Neuronal stem cell (in vitro differentiated cells): Measurements from ENCODE around the gene FBXW11.

Source experiments
- DNase-seq: peaks from one replicate; pipeline ENCODE4 v3.0.0-alpha.2; 2013; ENCODE audit warnings: low spot score
- H2AFZ ChIP-seq: one replicate; pipeline ENCODE4 v1.6.1; 2013; ENCODE audit warnings: mild to moderate bottlenecking, low read length, inconsistent platforms
- H2AK5ac ChIP-seq: 2 replicates; pipeline ENCODE4 v1.6.1; 2013; ENCODE audit warnings: low read depth, mild to moderate bottlenecking, inconsistent platforms, low read length, moderate library complexity, mixed read lengths
- H2BK120ac ChIP-seq: 2 replicates; pipeline ENCODE4 v1.6.1; 2013; ENCODE audit warnings: low read depth, mild to moderate bottlenecking, inconsistent platforms, low read length, moderate library complexity, mixed read lengths
- H2BK12ac ChIP-seq: one replicate; pipeline ENCODE4 v1.6.1; 2013; ENCODE audit warnings: low read length, inconsistent platforms
- H2BK15ac ChIP-seq: 2 replicates; pipeline ENCODE4 v1.6.1; 2013; ENCODE audit warnings: mild to moderate bottlenecking, low read length, inconsistent platforms, mixed read lengths
- H2BK5ac ChIP-seq: one replicate; pipeline ENCODE4 v1.6.1; 2013; ENCODE audit warnings: inconsistent platforms, mild to moderate bottlenecking, low read length, moderate library complexity
- H3K14ac ChIP-seq: one replicate; pipeline ENCODE4 v1.6.1; 2013; ENCODE audit warnings: low read length, inconsistent platforms
- H3K18ac ChIP-seq: 2 replicates; pipeline ENCODE4 v1.6.1; 2013; ENCODE audit warnings: low read length, inconsistent platforms
- H3K23ac ChIP-seq: 2 replicates; pipeline ENCODE4 v1.6.1; 2013; ENCODE audit warnings: low read depth, mild to moderate bottlenecking, mixed read lengths, low read length, inconsistent platforms; ENCODE audit not compliant: poor library complexity
- H3K27ac ChIP-seq: replicated peaks from 3 replicates; pipeline ENCODE4 v1.5.1; 2013; ENCODE audit warnings: low read length, inconsistent platforms
- H3K27me3 ChIP-seq, 3 experiments: 2 replicates each; pipeline ENCODE4 v1.6.1; 2013; ENCODE audit warnings: low read length in 3 of 3, mild to moderate bottlenecking in 2 of 3, inconsistent platforms in 1 of 3, low read depth in 1 of 3, mixed read lengths in 1 of 3, moderate library complexity in 1 of 3; ENCODE audit not compliant: control insufficient read depth in 3 of 3, insufficient read depth in 3 of 3
- H3K36me3 ChIP-seq, 2 donors: replicated peaks in 1 of 2; 2 replicates each; pipeline ENCODE4 v1.6.1; 2013; ENCODE audit warnings: low read length in 2 of 2; ENCODE audit not compliant: control insufficient read depth in 2 of 2, insufficient read depth in 2 of 2
- H3K4ac ChIP-seq: 2 replicates; pipeline ENCODE4 v1.6.1; 2013; ENCODE audit warnings: inconsistent platforms, mild to moderate bottlenecking, low read length, moderate library complexity
- H3K4me1 ChIP-seq, 2 donors: 1 replicate in 1 of 2; 2 replicates in 1 of 2; pipeline ENCODE4 v1.6.1; 2013; ENCODE audit warnings: low read length in 2 of 2, low read depth in 1 of 2; ENCODE audit not compliant: control insufficient read depth in 2 of 2, insufficient read depth in 1 of 2
- H3K4me2 ChIP-seq: one replicate; pipeline ENCODE4 v1.6.1; 2013; ENCODE audit warnings: mild to moderate bottlenecking, low read length, inconsistent platforms; ENCODE audit not compliant: insufficient read depth, poor library complexity, severe bottlenecking
- H3K4me3 ChIP-seq, 2 donors: 2 replicates each; pipeline ENCODE4 v1.5.1; 2013; ENCODE audit warnings: low read length in 2 of 2, mild to moderate bottlenecking in 2 of 2, inconsistent platforms in 1 of 2, moderate library complexity in 1 of 2
- H3K79me1 ChIP-seq: one replicate; pipeline ENCODE4 v1.6.1; 2013; ENCODE audit warnings: low read depth, mild to moderate bottlenecking, inconsistent platforms, low read length, moderate library complexity
- H3K9ac ChIP-seq: one replicate; pipeline ENCODE4 v1.6.1; 2013; ENCODE audit warnings: mild to moderate bottlenecking, low read depth, low read length, inconsistent platforms; ENCODE audit not compliant: poor library complexity
- H3K9me3 ChIP-seq, 2 donors: replicated peaks in 1 of 2; 2 replicates each; pipeline versions ENCODE3 to v1.6.1; 2013; ENCODE audit warnings: low read length in 2 of 2, mild to moderate bottlenecking in 2 of 2, inconsistent platforms in 1 of 2, low read depth in 1 of 2, mixed read lengths in 1 of 2, moderate library complexity in 1 of 2; ENCODE audit not compliant: control insufficient read depth in 2 of 2, insufficient read depth in 1 of 2
- H4K8ac ChIP-seq: one replicate; pipeline ENCODE4 v1.6.1; 2013; ENCODE audit warnings: low read depth, mild to moderate bottlenecking, inconsistent platforms, low read length, moderate library complexity
- H4K91ac ChIP-seq: one replicate; pipeline ENCODE4 v1.6.1; 2013; ENCODE audit warnings: low read length, low read depth, mild to moderate bottlenecking, inconsistent platforms; ENCODE audit not compliant: poor library complexity
- WGBS, 2 donors: extraction: QIAGEN DNeasy Blood & Tissue Kit; methylation state at CpG; one replicate each; pipeline ENCODE4 v1.1.7; 2013; ENCODE audit warnings: missing lambda C conversion rate in 2 of 2, mixed read lengths in 1 of 2; ENCODE audit not compliant: insufficient read length in 2 of 2, insufficient replicate concordance in 1 of 2; ENCODE audit errors: extremely low coverage in 2 of 2; 5-methylcytosine and 5-hydroxymethylcytosine counted together

The FBXW11 gene

GRCh38 chr5:172004824-172005237 is 1.6 kb downstream of the FBXW11 start:
- no peak overlapping the region for H3K27ac ChIP-seq
- no peak overlapping the region for H3K9ac ChIP-seq
- peak overlapping the region; percentile 92 to 94 for H3K4me3 ChIP-seq
- DNase-seq = no peak
- H4K8ac ChIP-seq = no peak overlapping the region
- no peaks in the 10 kb centered on the region for H3K27me3 ChIP-seq
- H2BK5ac ChIP-seq = no peak overlapping the region
- H2BK120ac ChIP-seq = no peak overlapping the region
- no peaks in the 10 kb centered on the region for H3K79me1 ChIP-seq
- H3K18ac ChIP-seq = no peak overlapping the region
- no peak overlapping the region for H3K23ac ChIP-seq
- H4K91ac ChIP-seq = no peak overlapping the region
- H3K14ac ChIP-seq = no peak overlapping the region
- no CpG with 5 or more reads among the region's 3 CpGs for WGBS, 2 donors
- H3K4ac ChIP-seq = no peak overlapping the region
- H3K36me3 ChIP-seq = peaks cover 0 to 3% of the 10 kb centered on the region in 2 donors
- no peak overlapping the region for H2AK5ac ChIP-seq
- no peak overlapping the region for H2BK15ac ChIP-seq
- H3K4me1 ChIP-seq = peaks cover 4 to 9% of the 10 kb centered on the region in 2 donors
- H3K9me3 ChIP-seq = peaks cover 0 to 8% of the 10 kb centered on the region in 2 donors
- no peak overlapping the region for H2AFZ ChIP-seq
- no peak overlapping the region for H2BK12ac ChIP-seq
- H3K4me2 ChIP-seq = peak overlapping the region; percentile 45

GRCh38 chr5:172003746-172004145 is 2.7 kb downstream of the FBXW11 start:
- Histone ChIP-seq H2BK120ac (no peak overlapping the region), H3K36me3 (peaks cover 0 to 3% of the 10 kb centered on the region in 2 donors), H3K4me1 (peaks cover 4 to 6% of the 10 kb centered on the region in 2 donors), H3K4ac (no peak overlapping the region), H2BK15ac (no peak overlapping the region), H3K4me3 (no peak overlapping the region), H2BK5ac (no peak overlapping the region), H4K8ac (no peak overlapping the region), H3K27me3 (no peaks in the 10 kb centered on the region), H3K4me2 (no peak overlapping the region), H2BK12ac (no peak overlapping the region), H3K9me3 (peaks cover 0 to 8% of the 10 kb centered on the region in 2 donors), H2AFZ (no peak overlapping the region), H2AK5ac (no peak overlapping the region), H3K79me1 (no peaks in the 10 kb centered on the region), H3K14ac (no peak overlapping the region), H3K18ac (no peak overlapping the region), H3K27ac (no peak overlapping the region), H3K9ac (no peak overlapping the region), H4K91ac (no peak overlapping the region), H3K23ac (no peak overlapping the region)
- no peak for DNase-seq
- WGBS, 2 donors = 100% methylated on average over 1 of the region's 1 CpG; no CpG with 5 or more reads in 1 of the 2 donors

GRCh38 chr5:172002840-172003512 is 3.5 kb downstream of the FBXW11 start:
- no peak overlapping the region for H3K4ac ChIP-seq
- H4K91ac ChIP-seq = no peak overlapping the region
- H3K4me1 ChIP-seq = peaks cover 3 to 4% of the 10 kb centered on the region in 2 donors
- H3K23ac ChIP-seq = no peak overlapping the region
- H3K18ac ChIP-seq = no peak overlapping the region
- H3K4me2 ChIP-seq = no peak overlapping the region
- no peak overlapping the region for H2BK12ac ChIP-seq
- H3K9ac ChIP-seq = no peak overlapping the region
- H3K4me3 ChIP-seq = no peak overlapping the region
- H3K14ac ChIP-seq = no peak overlapping the region
- H3K27ac ChIP-seq = no peak overlapping the region
- H3K79me1 ChIP-seq = peaks cover 2% of the 10 kb centered on the region
- no peak overlapping the region for H2AK5ac ChIP-seq
- no peak overlapping the region for H2BK15ac ChIP-seq
- no CpG with 5 or more reads among the region's 6 CpGs for WGBS, 2 donors
- no peak overlapping the region for H2BK120ac ChIP-seq
- DNase-seq = no peak
- no peaks in the 10 kb centered on the region for H3K27me3 ChIP-seq
- H2AFZ ChIP-seq = no peak overlapping the region
- no peak overlapping the region for H2BK5ac ChIP-seq
- H3K36me3 ChIP-seq = peaks cover 0 to 3% of the 10 kb centered on the region in 2 donors
- H3K9me3 ChIP-seq = peaks cover 0 to 8% of the 10 kb centered on the region in 2 donors
- H4K8ac ChIP-seq = no peak overlapping the region

- no peak overlapping the region for H3K18ac ChIP-seq
- H2BK15ac ChIP-seq = no peak overlapping the region
- H3K9me3 ChIP-seq = peaks cover 0 to 10% of the 10 kb centered on the region in 2 donors
- no peak overlapping the region for H3K14ac ChIP-seq
- no peaks in the 10 kb centered on the region for H3K27me3 ChIP-seq
- H2AFZ ChIP-seq = no peak overlapping the region
- no peak for DNase-seq
- no peak overlapping the region for H3K23ac ChIP-seq
- H3K4ac ChIP-seq = no peak overlapping the region
- H2BK5ac ChIP-seq = no peak overlapping the region
- peaks cover 3 to 4% of the 10 kb centered on the region in 2 donors for H3K4me1 ChIP-seq
- H2BK120ac ChIP-seq = no peak overlapping the region
- H3K27ac ChIP-seq = no peak overlapping the region
- H2AK5ac ChIP-seq = no peak overlapping the region
- peaks cover 2% of the 10 kb centered on the region for H3K79me1 ChIP-seq
- peaks cover 0 to 3% of the 10 kb centered on the region in 2 donors for H3K36me3 ChIP-seq
- H4K8ac ChIP-seq = no peak overlapping the region
- H3K4me2 ChIP-seq = no peak overlapping the region
- H3K9ac ChIP-seq = no peak overlapping the region
- H2BK12ac ChIP-seq = no peak overlapping the region
- H4K91ac ChIP-seq = no peak overlapping the region
- WGBS, 2 donors = no CpG with 5 or more reads among the region's 2 CpGs
- H3K4me3 ChIP-seq = no peak overlapping the region
Observed at GRCh38 chr5:172002310-172002709, 4.1 kb downstream of the FBXW11 start.
